Measurements from ENCODE around the gene CREM. TPM values are rescaled to one million over a fixed set of nuclear protein-coding genes. Genes with fewer than 3 reads are reported as not detected.

CREM gene
- total RNA-seq, 1 donor = 16.6 TPM

DNA sequence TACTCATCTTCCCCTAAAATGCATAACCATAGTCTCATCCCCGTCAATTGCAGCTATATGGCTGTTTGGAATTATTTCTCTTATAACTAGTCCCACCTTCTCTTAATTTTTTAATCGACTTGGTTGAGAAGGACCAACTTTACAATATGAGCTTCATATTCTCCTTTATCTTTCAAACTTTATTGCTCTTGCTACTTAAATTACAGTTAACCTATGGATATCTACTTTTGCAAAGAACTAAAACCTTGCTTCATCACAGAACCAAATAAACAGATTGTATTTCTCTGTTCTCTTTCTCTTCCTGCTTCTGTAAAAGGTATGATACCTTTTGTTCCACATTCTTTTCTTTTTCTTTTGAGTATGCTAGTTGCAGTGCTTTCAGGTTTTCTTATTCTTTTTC lies 6.1 kb downstream of the CREM start:
- H3K27ac ChIP-seq (ENCODE audit: low read depth, low read length) = no peak overlapping the region
- TF ChIP-seq CTCF (IDR thresholded peaks at IDR 0.05; ENCODE audit: extremely low read depth, low read depth, low read length) = no peak
- no peaks in the 10 kb centered on the region for H3K27me3 ChIP-seq (ENCODE audit: insufficient read depth, low read length)
- H3K4me3 ChIP-seq (ENCODE audit: insufficient read depth, low read length) = no peak overlapping the region
- H2AFZ ChIP-seq (ENCODE audit: low read length) = no peak overlapping the region
- no peaks in the 10 kb centered on the region for H3K9me3 ChIP-seq (ENCODE audit: low read depth, low read length)
- H3K4me2 ChIP-seq (ENCODE audit: insufficient read depth, low read length) = no peak overlapping the region
- no peaks in the 10 kb centered on the region for H3K36me3 ChIP-seq (ENCODE audit: insufficient read depth, low read length)
- peaks cover 10% of the 10 kb centered on the region for H3K4me1 ChIP-seq (ENCODE audit: insufficient read depth, low read length)
- peaks cover 23% of the 10 kb centered on the region for H3K79me2 ChIP-seq (ENCODE audit: insufficient read depth, low read length)
- no peak for DNase-seq (ENCODE audit: insufficient read length, low spot score, missing footprints)
- H4K20me1 ChIP-seq (ENCODE audit: insufficient read depth, low read length) = no peaks in the 10 kb centered on the region

GRCh38 chr10:35133586-35133985 lies 6.9 kb downstream of the CREM start:
- Histone ChIP-seq H2AFZ (ENCODE audit: low read length) (no peak overlapping the region), H3K9me3 (ENCODE audit: low read depth, low read length) (no peaks in the 10 kb centered on the region), H3K27me3 (ENCODE audit: insufficient read depth, low read length) (no peaks in the 10 kb centered on the region), H3K4me3 (ENCODE audit: insufficient read depth, low read length) (no peak overlapping the region), H3K27ac (ENCODE audit: low read depth, low read length) (no peak overlapping the region), H3K4me1 (ENCODE audit: insufficient read depth, low read length) (peaks cover 7% of the 10 kb centered on the region), H3K36me3 (ENCODE audit: insufficient read depth, low read length) (no peaks in the 10 kb centered on the region), H3K4me2 (ENCODE audit: insufficient read depth, low read length) (no peak overlapping the region), H3K79me2 (ENCODE audit: insufficient read depth, low read length) (peaks cover 20% of the 10 kb centered on the region), H4K20me1 (ENCODE audit: insufficient read depth, low read length) (no peaks in the 10 kb centered on the region)
- TF ChIP-seq CTCF (IDR thresholded peaks at IDR 0.05; ENCODE audit: extremely low read depth, low read depth, low read length) = no peak
- no peak for DNase-seq (ENCODE audit: insufficient read length, low spot score, missing footprints)

DNA sequence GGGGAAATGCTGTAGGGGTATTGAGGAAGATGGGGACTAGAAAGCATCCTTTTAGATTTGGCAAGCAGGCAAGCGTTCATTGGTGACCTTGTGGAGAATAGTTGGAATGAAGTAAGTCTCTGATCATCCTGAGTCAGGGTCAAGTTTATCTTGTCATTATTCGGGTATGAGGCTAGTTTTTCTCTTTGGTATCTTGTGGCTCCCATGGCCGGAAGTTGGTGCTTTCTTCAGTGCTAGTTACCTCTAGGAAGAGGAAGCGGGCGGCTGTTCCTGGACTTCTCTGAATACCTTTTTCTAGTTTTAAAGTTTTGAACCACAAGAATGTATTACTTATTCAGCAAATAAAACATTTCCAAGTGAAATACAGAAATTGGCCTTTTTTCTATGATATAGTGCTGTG lies 9.2 kb downstream of the CREM start:
- Histone ChIP-seq H3K4me1 (ENCODE audit: insufficient read depth, low read length) (peaks cover 7% of the 10 kb centered on the region), H2AFZ (ENCODE audit: low read length) (no peak overlapping the region), H4K20me1 (ENCODE audit: insufficient read depth, low read length) (no peaks in the 10 kb centered on the region), H3K4me3 (ENCODE audit: insufficient read depth, low read length) (no peak overlapping the region), H3K4me2 (ENCODE audit: insufficient read depth, low read length) (peak overlapping the region; percentile 16), H3K79me2 (ENCODE audit: insufficient read depth, low read length) (peaks cover 10% of the 10 kb centered on the region), H3K27me3 (ENCODE audit: insufficient read depth, low read length) (no peaks in the 10 kb centered on the region), H3K27ac (ENCODE audit: low read depth, low read length) (no peak overlapping the region), H3K9me3 (ENCODE audit: low read depth, low read length) (no peaks in the 10 kb centered on the region), H3K36me3 (ENCODE audit: insufficient read depth, low read length) (no peaks in the 10 kb centered on the region)
- no peak for DNase-seq (ENCODE audit: insufficient read length, low spot score, missing footprints)
- TF ChIP-seq CTCF (IDR thresholded peaks at IDR 0.05; ENCODE audit: extremely low read depth, low read depth, low read length) = no peak

DNA sequence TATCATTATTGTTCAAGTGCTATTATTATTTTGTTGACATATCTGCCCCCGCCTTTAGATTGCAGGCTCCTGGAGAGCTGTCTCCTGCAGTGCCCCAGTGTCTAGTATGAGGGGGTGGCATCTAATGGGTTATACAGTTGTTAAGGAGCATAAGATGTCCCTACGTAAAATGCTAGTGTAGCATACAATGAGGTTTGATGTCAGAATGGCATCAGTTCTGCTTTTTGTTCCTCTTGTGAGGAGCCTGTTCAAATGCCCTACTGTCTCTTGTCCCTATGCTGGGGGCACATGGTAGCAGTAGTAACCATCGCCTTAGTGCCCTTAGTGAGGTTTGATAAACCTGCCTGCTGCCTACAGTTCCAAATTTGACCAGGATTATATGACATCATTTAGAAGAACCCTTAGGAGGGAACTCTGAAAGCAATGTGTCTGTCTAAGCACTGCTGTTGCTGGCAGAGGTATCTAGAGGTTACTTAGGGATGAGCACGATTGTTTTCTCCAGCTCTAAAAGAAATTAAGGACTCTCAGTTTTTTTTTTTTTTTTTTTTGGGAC lies 9.7 kb downstream of the CREM start:
- no peaks in the 10 kb centered on the region for H4K20me1 ChIP-seq (ENCODE audit: insufficient read depth, low read length)
- H3K4me2 ChIP-seq (ENCODE audit: insufficient read depth, low read length) = peak overlapping the region; percentile 16

More for the DNA sequence above, 9.7 kb downstream of the CREM start:
- no peaks in the 10 kb centered on the region for H3K9me3 ChIP-seq (ENCODE audit: low read depth, low read length)
- no peak overlapping the region for H3K4me3 ChIP-seq (ENCODE audit: insufficient read depth, low read length)
- peaks cover 10% of the 10 kb centered on the region for H3K79me2 ChIP-seq (ENCODE audit: insufficient read depth, low read length)
- no peak overlapping the region for H3K27ac ChIP-seq (ENCODE audit: low read depth, low read length)
- TF ChIP-seq CTCF (IDR thresholded peaks at IDR 0.05; ENCODE audit: extremely low read depth, low read depth, low read length) = no peak
- H3K27me3 ChIP-seq (ENCODE audit: insufficient read depth, low read length) = no peaks in the 10 kb centered on the region
- H3K36me3 ChIP-seq (ENCODE audit: insufficient read depth, low read length) = no peaks in the 10 kb centered on the region
- peaks cover 7% of the 10 kb centered on the region for H3K4me1 ChIP-seq (ENCODE audit: insufficient read depth, low read length)
- no peak for DNase-seq (ENCODE audit: insufficient read length, low spot score, missing footprints)
- no peak overlapping the region for H2AFZ ChIP-seq (ENCODE audit: low read length)
